K562 (cell line): Measurements from ENCODE around the gene CD52. TPM values are rescaled to one million over a fixed set of nuclear protein-coding genes. Genes with fewer than 3 reads are reported as not detected.

Experiments
- CBX1 ChIP-seq: sonication (generic); IDR thresholded peaks from 2 replicates; pipeline ENCODE4 v1.6.1; 2016; ENCODE audit warnings: antibody characterized with exemption, low read depth, mild to moderate bottlenecking
- CCNT2 ChIP-seq: IDR thresholded peaks from 2 replicates; pipeline ENCODE4 v1.6.1; 2011; ENCODE audit warnings: borderline replicate concordance, low read depth, mild to moderate bottlenecking, moderate library complexity, mixed read lengths, low read length; ENCODE audit not compliant: insufficient read length; ENCODE audit errors: extremely low read depth
- CEBPB ChIP-seq: fragments of 450-650 bp; IDR thresholded peaks from 2 replicates; pipeline ENCODE4 v1.6.1; 2016; ENCODE audit warnings: missing genetic modification characterization, missing compliant biosample characterization
- CHD2 ChIP-seq: IDR thresholded peaks from 2 replicates; pipeline ENCODE4 v1.6.1; 2011; ENCODE audit warnings: low read depth, low read length
- EHMT2 ChIP-seq: fragments of 450-650 bp; IDR thresholded peaks from 2 replicates; pipeline ENCODE4 v1.6.1; 2018; ENCODE audit warnings: antibody characterized with exemption
- ETS2 ChIP-seq: IDR thresholded peaks from 2 replicates; pipeline ENCODE4 v1.6.1; 2016; ENCODE audit warnings: borderline replicate concordance, missing genetic modification characterization, mild to moderate bottlenecking, moderate library complexity, missing compliant biosample characterization; ENCODE audit not compliant: poor library complexity, severe bottlenecking
- ETV5 ChIP-seq: sonication (generic); formaldehyde crosslinking; IDR thresholded peaks from 2 replicates; pipeline ENCODE4 v1.4.0; 2020; ENCODE audit warnings: low read depth, mild to moderate bottlenecking, missing genetic modification reagents
- FOXM1 ChIP-seq, 2 experiments: fragments of 450-650 bp in 1 of 2; sonication (generic) in 1 of 2; formaldehyde crosslinking in 1 of 2; IDR thresholded peaks; 2 replicates each; pipeline versions ENCODE4 v1.6.1 to v1.9.0; 2017 to 2022; ENCODE audit warnings: low read depth in 2 of 2, mild to moderate bottlenecking in 2 of 2, missing genetic modification reagents in 1 of 2, moderate library complexity in 1 of 2
- HDAC6 ChIP-seq: IDR thresholded peaks from 2 replicates; pipeline ENCODE4 v1.6.1; 2012; ENCODE audit warnings: low read depth, mild to moderate bottlenecking, control low read depth, inconsistent platforms, low read length, moderate library complexity
- HMGXB4 ChIP-seq: sonication (generic); formaldehyde crosslinking; IDR thresholded peaks from 2 replicates; pipeline ENCODE4 v1.8.1; 2023; ENCODE audit warnings: mild to moderate bottlenecking, missing genetic modification reagents
- HSF4 ChIP-seq: fragments of 250-450 bp; sonication (Bioruptor Pico); IDR thresholded peaks from 2 replicates; pipeline ENCODE4 v2.1.2; 2022; ENCODE audit warnings: mild to moderate bottlenecking, moderate library complexity, borderline replicate concordance
- LARP7 ChIP-seq: fragments of 450-650 bp; IDR thresholded peaks from 2 replicates; pipeline ENCODE4 v1.6.1; 2016
- LEF1 ChIP-seq: fragments of 450-650 bp; IDR thresholded peaks from 2 replicates; pipeline ENCODE4 v1.6.1; 2016; ENCODE audit warnings: mild to moderate bottlenecking
- MAFK ChIP-seq: IDR thresholded peaks from 2 replicates; pipeline ENCODE4 v1.6.1; 2011; ENCODE audit warnings: low read length, improper control_type of control experiment
- MAZ ChIP-seq, 2 experiments: fragments of 450-650 bp in 1 of 2; sonication (generic) in 1 of 2; formaldehyde crosslinking; IDR thresholded peaks in 1 of 2; conservative IDR thresholded peaks in 1 of 2; 2 replicates each; pipeline versions ENCODE4 v1.4.0 to v1.5.0; 2020; ENCODE audit warnings: mild to moderate bottlenecking in 1 of 2, missing genetic modification reagents in 1 of 2
- NFRKB ChIP-seq: fragments of 450-650 bp; IDR thresholded peaks from 2 replicates; pipeline ENCODE4 v1.6.1; 2016; ENCODE audit warnings: low read depth
- POLR3G ChIP-seq: IDR thresholded peaks from 2 replicates; pipeline ENCODE4 v1.6.1; 2011; ENCODE audit not compliant: insufficient read length, insufficient replicate concordance; ENCODE audit errors: extremely low read depth
- PTBP1 ChIP-seq: fragments of 200-400 bp; formaldehyde crosslinking; IDR thresholded peaks from 2 replicates; pipeline ENCODE4 v1.6.1; 2017; ENCODE audit warnings: low read depth, low read length
- SMARCC2 ChIP-seq: fragments of 450-650 bp; IDR thresholded peaks from 2 replicates; pipeline ENCODE4 v1.6.1; 2017; ENCODE audit warnings: antibody characterized with exemption, moderate library complexity, mild to moderate bottlenecking, low read depth
- STAT5B ChIP-seq: fragments of 250-450 bp; sonication (Bioruptor Pico); IDR thresholded peaks from 2 replicates; pipeline ENCODE4 v1.8.0; 2021; ENCODE audit warnings: mild to moderate bottlenecking, inconsistent platforms
- TEAD4 ChIP-seq, 2 experiments: sonication (generic) in 1 of 2; formaldehyde crosslinking in 1 of 2; IDR thresholded peaks; 2 replicates each; pipeline versions ENCODE4 v1.6.1 to v1.8.0; 2012 to 2022; ENCODE audit warnings: borderline replicate concordance in 1 of 2, inconsistent platforms in 1 of 2, low read length in 1 of 2, mild to moderate bottlenecking in 1 of 2, missing genetic modification reagents in 1 of 2
- XRCC3 ChIP-seq: fragments of 450-650 bp; IDR thresholded peaks from 2 replicates; pipeline ENCODE4 v1.6.1; 2017; ENCODE audit warnings: mild to moderate bottlenecking, moderate library complexity
- ZBTB2 ChIP-seq: fragments of 450-650 bp; IDR thresholded peaks from 2 replicates; pipeline ENCODE4 v1.6.1; 2016; ENCODE audit warnings: antibody characterized with exemption
- ZFP1 ChIP-seq: fragments of 450-650 bp; formaldehyde crosslinking; IDR thresholded peaks from 2 replicates; pipeline ENCODE4 v1.4.0; 2020; ENCODE audit warnings: mild to moderate bottlenecking, mixed read lengths
- ZNF253 ChIP-seq: fragments of 250-450 bp; sonication (Bioruptor Pico); conservative IDR thresholded peaks from 2 replicates; pipeline ENCODE4 v1.6.1; 2021; ENCODE audit warnings: mild to moderate bottlenecking
- ZNF436 ChIP-seq: fragments of 250-450, 450-650 bp; sonication (Bioruptor Pico); formaldehyde crosslinking; IDR thresholded peaks from 2 replicates; pipeline ENCODE4 v1.7.0; 2020; ENCODE audit warnings: mild to moderate bottlenecking
- ZNF644 ChIP-seq: fragments of 200-800 bp; sonication (Bioruptor generic); IDR thresholded peaks from 2 replicates; pipeline ENCODE4 v1.6.1; 2016; ENCODE audit warnings: low read depth, missing genetic modification characterization, missing compliant biosample characterization
- polyA plus RNA-seq, 8 experiments: library from polyadenylated mRNA; depleted of rRNA in 4 of 8; stranded (reverse) in 5 of 8; unstranded in 3 of 8; fragments of >200 nt; fragmentation: Nextera tagmentation in 2 of 8; fragmentation: Illumina TruSeq in 1 of 8; extraction: Ambion mirVana in 2 of 8; extraction: Trizol in 1 of 8; gene quantifications; 2 replicates each; pipeline versions ENCODE4 v1.2.1 to v1.2.3, GENCODE V29; 2011 to 2014; ENCODE audit warnings: inconsistent platforms in 1 of 8, missing spikeins in 1 of 8
- total RNA-seq, 7 experiments: library from RNA; depleted of rRNA in 6 of 7; stranded (reverse); fragments of >200 nt in 6 of 7; fragmentation: Illumina TruSeq in 2 of 7; extraction: Trizol in 2 of 7; gene quantifications; 2 replicates each; pipeline versions ENCODE4 v1.2.1 to v1.2.3, GENCODE V29; 2011 to 2021; ENCODE audit warnings: low replicate concordance in 1 of 7

Gene CD52
- total and polyA plus RNA-seq, 9 of the 15 experiments (the other 6 are each of a cell fraction or from before 2014, with no cell fraction given), result 34.9 to 488 (median 173) TPM

GRCh38 chr1:26287033-26287711 is 30.6 kb upstream of the CD52 start (continued):
- 0 out of 2 replicates have a peak, but pooled peaks have one; percentile 29 for TF ChIP-seq NFRKB
- no peak for TF ChIP-seq MAFK
- TF ChIP-seq LEF1, result peak; percentile 82
- no peak for TF ChIP-seq CCNT2
- TF ChIP-seq HMGXB4, result no peak
- no peak for TF ChIP-seq EHMT2
- no peak for TF ChIP-seq HDAC6
- TF ChIP-seq CEBPB (tag), result peak; percentile 99
- TF ChIP-seq ZNF644 (tag), result 0 out of 2 replicates have a peak, but pooled peaks have one; percentile 48
- TF ChIP-seq FOXM1 (IDR thresholded peaks at IDR 0.05; ENCODE audit: low read depth), result peak; percentile 87
- TF ChIP-seq FOXM1 (CRISPR knock-in tag; IDR thresholded peaks at IDR 0.05; ENCODE audit: low read depth), result no peak
- TF ChIP-seq LARP7, result 0 out of 2 replicates have a peak, but pooled peaks have one; percentile 2
- no peak for TF ChIP-seq ZFP1
- no peak for TF ChIP-seq CHD2
- peak; percentile 56 to 63; a peak in 1 of 4 replicates for TF ChIP-seq MAZ (CRISPR knock-in tag; conservative IDR thresholded peaks at IDR 0.05 in 1 of 2, IDR thresholded peaks at IDR 0.05 in 1 of 2)
- peak; percentile 45; the same call in 1 of the 2 replicates for TF ChIP-seq SMARCC2
- no peak for TF ChIP-seq POLR3G
- no peak for TF ChIP-seq ZNF436 (CRISPR knock-in tag)
- no peak for TF ChIP-seq XRCC3
- no peak for TF ChIP-seq STAT5B (CRISPR knock-in tag)
- TF ChIP-seq ETV5 (CRISPR knock-in tag), result peak; percentile 72; the same call in 1 of the 2 replicates
- TF ChIP-seq TEAD4 (IDR thresholded peaks at IDR 0.05; ENCODE audit: low read length), result peak; percentile 97
- TF ChIP-seq TEAD4 (CRISPR knock-in tag; IDR thresholded peaks at IDR 0.05; ENCODE audit: borderline replicate concordance), result no peak
- TF ChIP-seq ETS2, result no peak
- no peak for TF ChIP-seq HSF4 (CRISPR knock-in tag)
- no peak for TF ChIP-seq ZNF253 (CRISPR knock-in tag)
- TF ChIP-seq PTBP1, result 0 out of 2 replicates have a peak, but pooled peaks have one; percentile 41
- TF ChIP-seq ZBTB2, result peak; percentile 66
- 0 out of 2 replicates have a peak, but pooled peaks have one; percentile 50 for TF ChIP-seq CBX1
